GM06990 (cell line): ENCODE results near the gene PANX3.
"Not testable (repeated sequence)": the region's sequence is repeated elsewhere in the genome, so short reads cannot be mapped to it uniquely, and the experiment has no call there.

Experiments used
- DNase-seq: peaks from one replicate; pipeline ENCODE4 v3.0.0-alpha.2; 2011; ENCODE audit not compliant: insufficient read length; ENCODE audit errors: extremely low read depth
- H3K27me3 ChIP-seq: replicated peaks from 2 replicates; pipeline ENCODE4 v1.6.0; 2011; ENCODE audit warnings: low read length; ENCODE audit not compliant: control insufficient read depth, insufficient read depth
- H3K36me3 ChIP-seq: 2 replicates; pipeline ENCODE4 v1.5.1; 2011; ENCODE audit warnings: low read length; ENCODE audit not compliant: control insufficient read depth, insufficient read depth
- H3K4me3 ChIP-seq: replicated peaks from 2 replicates; pipeline ENCODE4 v1.5.1; 2011; ENCODE audit warnings: low read depth, mild to moderate bottlenecking, control low read depth, low read length
- TF ChIP-seq, protein P1 (sequence below): IDR thresholded peaks from 2 replicates; pipeline ENCODE4 v1.5.1; 2011; ENCODE audit warnings: low read length, control low read depth, mild to moderate bottlenecking, inconsistent platforms; ENCODE audit not compliant: insufficient read depth, poor library complexity, severe bottlenecking

PANX3 gene

DNA sequence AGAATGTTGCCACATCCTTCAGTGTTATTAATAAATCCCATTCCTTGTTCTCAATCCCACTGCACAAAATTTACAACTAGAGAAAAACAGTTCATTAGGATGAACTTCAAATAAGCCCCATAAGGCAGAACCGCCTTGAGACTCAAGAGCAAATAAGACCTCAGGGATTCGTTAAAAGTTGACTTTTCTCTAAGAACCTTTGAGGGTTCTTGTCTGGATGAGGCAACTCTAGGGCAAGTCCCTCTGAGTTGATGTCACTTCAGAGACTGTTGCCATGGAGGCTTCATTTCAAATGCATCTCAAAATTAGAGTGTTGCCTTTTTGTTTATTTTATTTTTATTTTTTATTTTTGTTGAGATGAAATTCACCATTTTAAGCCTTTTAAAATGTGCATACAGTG, 19.8 kb upstream of the PANX3 start:
- no peak for DNase-seq

DNA sequence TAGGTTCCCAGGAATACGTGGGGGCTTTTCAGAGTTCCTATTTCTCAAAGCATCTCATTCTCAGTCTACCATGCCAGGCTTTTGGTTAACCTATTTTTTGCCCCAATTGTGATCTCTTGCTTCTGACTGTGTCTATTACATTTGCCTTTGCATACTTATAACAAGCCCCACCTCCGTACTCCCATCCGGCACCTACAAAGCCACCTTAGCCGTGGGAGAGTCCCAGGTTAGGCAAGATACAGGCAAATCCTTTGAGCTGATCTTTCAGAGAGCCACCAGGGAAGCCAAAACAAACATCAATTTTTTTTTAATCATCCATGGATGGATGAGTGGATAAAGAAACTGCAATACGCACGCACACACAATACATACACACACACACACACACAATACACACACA, 18.6 kb upstream of the PANX3 start:
- H3K4me3 ChIP-seq, result no peak overlapping the region
- no peak for DNase-seq
- TF ChIP-seq, protein P1, sequence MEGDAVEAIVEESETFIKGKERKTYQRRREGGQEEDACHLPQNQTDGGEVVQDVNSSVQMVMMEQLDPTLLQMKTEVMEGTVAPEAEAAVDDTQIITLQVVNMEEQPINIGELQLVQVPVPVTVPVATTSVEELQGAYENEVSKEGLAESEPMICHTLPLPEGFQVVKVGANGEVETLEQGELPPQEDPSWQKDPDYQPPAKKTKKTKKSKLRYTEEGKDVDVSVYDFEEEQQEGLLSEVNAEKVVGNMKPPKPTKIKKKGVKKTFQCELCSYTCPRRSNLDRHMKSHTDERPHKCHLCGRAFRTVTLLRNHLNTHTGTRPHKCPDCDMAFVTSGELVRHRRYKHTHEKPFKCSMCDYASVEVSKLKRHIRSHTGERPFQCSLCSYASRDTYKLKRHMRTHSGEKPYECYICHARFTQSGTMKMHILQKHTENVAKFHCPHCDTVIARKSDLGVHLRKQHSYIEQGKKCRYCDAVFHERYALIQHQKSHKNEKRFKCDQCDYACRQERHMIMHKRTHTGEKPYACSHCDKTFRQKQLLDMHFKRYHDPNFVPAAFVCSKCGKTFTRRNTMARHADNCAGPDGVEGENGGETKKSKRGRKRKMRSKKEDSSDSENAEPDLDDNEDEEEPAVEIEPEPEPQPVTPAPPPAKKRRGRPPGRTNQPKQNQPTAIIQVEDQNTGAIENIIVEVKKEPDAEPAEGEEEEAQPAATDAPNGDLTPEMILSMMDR, result no peak
- no peaks in the 10 kb centered on the region for H3K27me3 ChIP-seq
- H3K36me3 ChIP-seq, result no peaks in the 10 kb centered on the region

More for the DNA sequence above, 19.8 kb upstream of the PANX3 start:
- H3K36me3 ChIP-seq, result no peaks in the 10 kb centered on the region
- TF ChIP-seq, protein P1, result no peak
- H3K27me3 ChIP-seq, result no peaks in the 10 kb centered on the region
- no peak overlapping the region for H3K4me3 ChIP-seq

DNA sequence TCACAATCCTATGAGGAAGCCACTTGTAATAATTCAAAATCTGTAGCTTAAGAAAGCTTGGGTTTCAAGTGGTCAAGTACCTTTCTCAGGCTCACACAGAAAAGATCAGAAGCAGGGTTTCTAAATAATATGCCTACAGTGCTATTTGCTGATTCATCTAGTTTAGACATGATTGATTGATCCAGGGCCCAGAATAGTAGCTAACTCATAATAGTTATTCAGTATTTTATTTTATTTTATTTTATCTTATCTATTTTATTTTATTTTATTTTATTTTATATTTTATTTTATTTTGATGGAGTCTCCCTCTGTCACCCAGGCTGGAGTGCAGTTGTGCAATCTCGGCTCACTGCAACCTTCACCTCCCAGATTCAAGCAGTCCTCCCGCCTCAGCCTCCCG, 15.9 kb upstream of the PANX3 start:
- no peak overlapping the region for H3K4me3 ChIP-seq
- no peak for DNase-seq
- H3K36me3 ChIP-seq, result no peaks in the 10 kb centered on the region
- TF ChIP-seq, protein P1, result no peak
- H3K27me3 ChIP-seq, result no peaks in the 10 kb centered on the region

DNA sequence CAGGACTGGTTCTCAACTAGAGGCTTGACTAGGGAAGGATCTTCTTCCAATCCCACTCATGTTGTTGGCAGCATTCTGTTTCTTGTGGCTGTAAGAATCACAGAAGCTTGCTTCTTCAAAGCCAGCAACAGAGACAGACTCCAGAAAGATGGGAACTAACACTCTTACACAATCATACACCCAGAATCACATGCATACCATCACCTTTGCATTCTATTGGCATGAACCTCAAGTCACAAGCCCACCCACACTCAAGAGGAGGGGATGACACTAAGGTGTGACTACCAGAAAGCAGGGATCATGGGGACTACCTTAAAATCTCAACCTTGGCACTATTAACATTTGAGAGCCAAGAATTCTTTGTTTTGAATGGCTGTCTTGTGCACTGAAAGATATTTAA, 13.6 kb upstream of the PANX3 start:
- no peaks in the 10 kb centered on the region for H3K27me3 ChIP-seq
- no peaks in the 10 kb centered on the region for H3K36me3 ChIP-seq
- TF ChIP-seq, protein P1, result no peak
- no peak overlapping the region for H3K4me3 ChIP-seq
- DNase-seq, result no peak

DNA sequence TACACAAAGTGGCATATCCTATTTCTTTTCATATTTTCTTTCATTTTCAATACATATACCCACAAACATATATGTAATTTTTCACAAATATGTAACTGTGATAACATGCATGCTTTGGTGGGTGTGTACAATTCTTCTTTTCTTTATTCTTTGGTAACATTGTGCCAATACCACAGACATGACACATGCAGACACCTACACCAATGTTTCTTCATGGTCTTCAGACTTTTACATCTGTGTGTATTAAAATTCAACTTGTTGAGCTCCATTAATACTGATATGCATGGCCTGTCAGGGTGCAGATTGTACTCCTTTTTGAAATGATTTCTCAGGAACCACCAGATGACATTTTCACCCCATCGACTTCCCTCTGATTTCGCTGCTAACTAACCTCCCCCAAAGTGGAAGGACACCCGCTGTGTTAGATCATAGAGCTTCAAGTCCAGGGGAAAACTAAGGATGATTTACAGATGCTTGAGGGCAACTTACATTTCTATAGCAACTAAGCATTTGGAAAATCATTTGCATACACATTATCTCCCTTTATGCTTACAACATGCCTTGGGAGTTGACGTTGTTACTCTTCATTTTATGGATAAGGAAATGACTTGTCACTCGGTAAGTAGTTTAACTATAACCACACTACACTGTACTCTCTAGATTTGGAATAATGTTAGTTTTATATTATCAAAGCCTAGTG, 10.5 kb upstream of the PANX3 start:
- Histone ChIP-seq H3K27me3 (no peaks in the 10 kb centered on the region), H3K4me3 (no peak overlapping the region), H3K36me3 (no peaks in the 10 kb centered on the region)
- TF ChIP-seq, protein P1, result no peak
- no peak for DNase-seq

DNA sequence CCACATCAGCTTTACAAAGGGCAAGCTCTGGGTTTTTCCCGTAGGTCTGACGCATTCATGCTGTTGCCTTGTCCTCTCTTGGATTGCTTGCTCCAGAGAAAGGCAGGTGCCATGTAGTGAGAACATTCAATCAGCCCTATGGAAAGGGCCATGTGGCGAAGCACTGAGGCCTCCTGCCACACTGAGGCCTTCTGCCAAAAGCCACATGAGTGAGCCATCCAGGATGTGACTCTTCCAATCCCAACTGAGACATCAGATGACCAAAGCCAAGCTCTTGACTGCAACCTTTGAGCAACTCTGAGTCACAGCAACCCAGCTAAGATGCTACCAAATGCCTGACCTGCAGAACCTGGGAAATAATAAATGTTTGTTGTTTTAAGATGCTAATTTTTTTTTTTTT, 9.0 kb upstream of the PANX3 start:
- Histone ChIP-seq H3K36me3 (no peaks in the 10 kb centered on the region), H3K4me3 (no peak overlapping the region), H3K27me3 (no peaks in the 10 kb centered on the region)
- DNase-seq, result no peak
- TF ChIP-seq, protein P1, result no peak

DNA sequence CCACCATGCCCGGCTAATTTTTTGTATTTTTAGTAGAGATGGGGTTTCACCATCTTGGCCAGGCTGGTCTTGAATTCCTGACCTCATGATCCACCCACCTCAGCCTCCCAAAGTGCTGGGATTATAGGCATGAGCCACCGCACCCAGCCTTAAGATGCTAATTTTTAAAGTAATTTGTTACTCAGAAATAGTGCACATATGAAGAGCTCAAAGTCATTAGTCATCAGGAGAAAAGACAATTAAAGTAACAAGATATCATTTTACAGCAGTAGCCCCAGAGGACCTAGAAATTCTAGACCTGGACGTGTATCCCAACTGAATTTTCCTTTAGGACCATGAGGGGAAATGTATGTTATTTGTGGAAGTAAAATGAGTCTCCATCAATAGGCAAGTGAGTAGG, 8.5 kb upstream of the PANX3 start:
- DNase-seq, result not testable (repeated sequence)

More for the DNA sequence above, 8.5 kb upstream of the PANX3 start:
- H3K27me3 ChIP-seq, H3K4me3 ChIP-seq, H3K36me3 ChIP-seq: not testable (repeated sequence)
